Left renal cortex interstitium (tissue), 4 donors: ENCODE results near the gene SLC7A14. TPM values are rescaled to one million over a fixed set of nuclear protein-coding genes. Genes with fewer than 3 reads are reported as not detected.

Experiments
- DNase-seq, 4 donors: peaks; one replicate each; pipeline ENCODE4 v3.0.0-alpha.2; 2013; ENCODE audit warnings: low read depth in 4 of 4, low spot score in 2 of 4, missing footprints in 1 of 4
- polyA plus RNA-seq, 4 donors: library from polyadenylated mRNA; unstranded; fragments of 120-200 nt; gene quantifications; one replicate each; pipeline ENCODE4 v1.2.1, GENCODE V29; 2013; ENCODE audit not compliant: insufficient read length in 4 of 4

Gene SLC7A14
- polyA plus RNA-seq, 4 donors, result 1.7 to 2.8 (median 2.3) TPM

DNA sequence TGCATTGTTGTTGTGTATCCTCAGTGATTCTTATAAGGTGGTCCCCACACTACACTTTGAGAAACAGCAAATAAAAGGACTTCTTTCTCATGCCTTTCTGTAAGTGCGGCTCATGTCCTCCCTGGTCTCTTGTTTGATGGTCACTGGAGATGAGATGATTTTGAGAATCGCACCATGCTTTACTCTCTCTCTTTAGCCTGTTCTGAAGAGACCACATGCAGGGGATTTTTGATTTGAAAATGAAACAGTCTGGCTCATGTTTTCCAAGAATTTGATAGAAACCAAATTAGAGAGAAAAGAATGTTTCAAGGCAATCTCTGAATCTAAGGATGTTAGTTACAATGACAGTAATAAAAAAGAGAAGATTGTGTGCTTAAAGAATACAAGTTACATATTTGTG lies 149.2 kb downstream of the SLC7A14 start:
- no peak for DNase-seq

DNA sequence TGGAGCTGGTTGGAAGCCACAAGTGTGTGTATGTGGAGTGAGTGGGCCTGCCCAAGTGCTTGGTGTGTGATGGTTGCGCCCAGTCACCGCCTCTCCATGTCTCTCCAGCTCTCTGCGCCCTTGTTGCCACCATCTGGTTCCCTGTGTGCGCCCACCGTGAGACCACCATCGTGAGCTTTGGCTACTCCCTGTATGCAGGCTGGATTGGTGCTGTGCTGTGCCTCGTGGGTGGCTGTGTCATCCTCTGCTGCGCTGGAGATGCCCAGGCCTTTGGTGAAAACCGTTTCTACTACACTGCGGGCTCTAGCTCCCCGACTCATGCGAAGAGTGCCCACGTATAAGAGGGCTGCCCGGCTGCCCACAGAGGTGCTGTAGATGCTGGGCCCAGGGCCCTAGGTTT lies 153.5 kb downstream of the SLC7A14 start:
- no peak for DNase-seq

DNA sequence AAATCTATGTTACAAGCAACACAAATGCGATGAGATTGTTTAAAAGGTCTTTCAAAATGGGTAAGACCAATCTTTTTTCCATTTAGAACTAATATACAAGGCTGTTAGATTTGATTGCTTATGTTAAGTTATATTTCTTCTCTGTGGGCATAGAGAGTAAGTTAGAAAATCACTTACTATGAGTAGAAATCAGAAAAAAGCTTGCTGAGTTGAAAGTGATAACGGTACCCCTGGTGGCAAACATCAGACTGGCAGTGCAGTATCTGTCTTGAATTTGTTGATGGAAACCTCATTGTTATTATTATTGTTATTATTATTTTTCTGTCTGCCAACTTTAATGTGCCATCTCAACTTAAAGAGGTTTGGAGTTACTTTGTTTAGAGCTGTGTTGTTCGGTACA lies 154.8 kb downstream of the SLC7A14 start:
- no peak for DNase-seq

DNA sequence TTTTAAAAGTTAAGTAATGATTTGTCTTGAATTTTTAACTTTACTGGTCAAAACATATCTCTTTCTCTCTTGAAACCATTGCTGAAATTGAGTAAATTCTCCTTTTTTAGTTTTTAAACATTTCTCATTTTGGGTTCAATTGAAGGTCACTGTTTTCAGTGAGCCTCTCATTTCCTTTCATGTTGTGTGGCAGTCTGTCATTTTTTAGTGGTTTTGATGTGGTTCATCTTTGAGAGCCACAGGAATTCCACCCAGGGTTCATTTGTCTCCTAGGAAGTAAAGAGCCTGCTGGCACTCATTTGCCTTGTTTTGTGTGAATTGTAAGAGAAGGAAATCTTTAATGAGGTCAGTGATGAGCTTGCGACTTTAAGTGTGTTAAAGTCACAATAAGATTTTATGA lies 156.8 kb downstream of the SLC7A14 start:
- DNase-seq, result no peak

DNA sequence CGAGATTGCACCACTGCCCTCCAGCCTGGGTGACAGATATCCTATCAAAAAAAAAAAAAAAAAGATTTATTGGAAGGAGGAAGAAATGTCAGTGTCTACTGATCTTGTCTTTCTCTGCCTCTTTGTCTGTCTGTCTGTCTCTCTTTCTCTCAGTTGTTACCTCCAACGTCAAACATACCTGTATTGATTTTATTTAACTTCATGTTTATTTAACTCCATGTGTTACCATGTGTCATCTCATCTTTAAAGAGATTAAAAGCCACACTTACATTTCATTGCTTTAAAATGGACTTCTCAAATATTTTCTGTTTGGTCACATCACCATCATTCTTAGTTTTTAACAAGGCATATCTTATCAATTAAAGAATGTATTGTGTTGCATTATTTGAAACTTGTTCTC lies 157.8 kb downstream of the SLC7A14 start:
- DNase-seq, result no peak

DNA sequence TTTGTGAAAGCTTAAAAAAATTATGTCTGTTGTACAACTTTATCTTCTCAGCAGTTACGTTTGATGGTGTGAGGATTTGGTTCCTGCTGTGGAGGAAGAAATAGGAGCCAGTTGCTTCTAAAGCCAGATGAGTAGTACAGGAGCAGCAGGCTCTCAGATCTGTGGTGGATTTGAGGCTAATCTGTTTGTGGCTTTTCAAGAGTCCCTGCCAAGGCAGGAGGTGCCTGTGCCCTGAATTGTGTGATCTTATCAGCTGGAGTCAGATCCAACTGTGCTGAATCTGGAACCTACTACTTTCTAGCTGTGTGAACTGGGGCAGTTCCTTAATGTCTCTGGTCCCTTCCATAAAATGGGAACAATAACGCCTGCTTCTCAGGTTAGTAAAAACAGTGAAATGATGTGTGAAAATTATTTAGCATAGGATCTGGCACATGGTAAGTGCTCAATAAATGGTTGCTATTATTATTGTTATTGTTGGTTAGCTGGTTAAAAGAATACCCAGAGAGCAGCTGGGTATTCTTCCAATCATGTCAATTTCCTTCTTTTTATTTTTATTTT lies 159.6 kb downstream of the SLC7A14 start:
- no peak for DNase-seq

DNA sequence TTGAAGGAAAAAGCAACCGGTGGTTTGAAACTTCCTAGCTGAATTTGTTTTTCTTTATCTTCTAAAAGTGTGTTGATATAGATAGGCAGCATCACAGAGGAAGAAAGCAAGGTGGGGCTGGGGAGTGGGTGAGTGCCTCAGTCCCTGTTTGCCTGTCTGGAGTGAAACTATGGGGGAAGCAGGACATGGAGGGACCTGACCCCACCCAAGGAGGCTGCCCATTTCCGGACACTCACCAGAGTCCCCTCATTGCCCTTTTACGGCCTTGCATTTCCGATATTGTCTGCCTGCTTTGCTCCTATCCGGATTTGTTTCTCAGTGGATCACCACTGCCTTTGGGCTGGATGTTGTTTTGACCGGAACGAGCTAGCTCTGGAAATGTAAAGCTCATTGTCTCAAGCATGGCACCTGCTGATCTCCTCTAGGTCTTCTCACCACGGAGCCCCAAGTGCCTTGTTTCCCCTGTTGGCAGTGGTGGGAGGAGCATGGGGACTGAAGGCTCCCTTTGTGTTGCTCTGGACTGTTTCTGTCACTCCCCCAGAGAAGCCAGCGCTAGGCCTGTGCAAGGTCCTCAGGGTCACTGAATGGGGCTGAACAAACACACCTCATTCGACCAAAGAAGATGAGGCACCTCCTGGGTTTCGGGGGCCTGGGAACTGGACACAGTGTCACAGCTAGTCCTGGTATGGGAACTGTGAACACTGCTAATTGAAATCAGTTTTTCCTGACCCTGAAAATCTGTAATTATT lies 160.2 kb downstream of the SLC7A14 start:
- no peak for DNase-seq

DNA sequence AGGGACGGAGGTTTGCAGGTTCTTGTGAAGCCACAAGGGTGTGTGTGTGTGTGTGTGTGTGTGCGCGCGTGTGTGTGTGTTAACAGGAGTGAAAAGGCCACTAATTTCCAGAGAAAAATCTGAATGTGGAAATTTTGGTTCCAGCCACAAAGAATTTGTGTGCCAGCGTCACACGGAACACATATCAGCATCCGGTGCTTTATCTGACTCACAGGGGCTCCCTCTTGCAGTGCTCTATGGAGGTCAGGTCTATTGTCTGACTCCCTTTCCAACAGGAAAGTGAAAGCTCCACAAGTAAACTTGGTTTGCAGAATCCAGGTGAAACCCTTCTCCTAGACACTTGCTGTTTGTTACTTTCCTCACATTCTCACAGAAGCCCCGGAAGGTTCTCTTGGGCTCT lies 161.0 kb downstream of the SLC7A14 start:
- DNase-seq, result no peak

DNA sequence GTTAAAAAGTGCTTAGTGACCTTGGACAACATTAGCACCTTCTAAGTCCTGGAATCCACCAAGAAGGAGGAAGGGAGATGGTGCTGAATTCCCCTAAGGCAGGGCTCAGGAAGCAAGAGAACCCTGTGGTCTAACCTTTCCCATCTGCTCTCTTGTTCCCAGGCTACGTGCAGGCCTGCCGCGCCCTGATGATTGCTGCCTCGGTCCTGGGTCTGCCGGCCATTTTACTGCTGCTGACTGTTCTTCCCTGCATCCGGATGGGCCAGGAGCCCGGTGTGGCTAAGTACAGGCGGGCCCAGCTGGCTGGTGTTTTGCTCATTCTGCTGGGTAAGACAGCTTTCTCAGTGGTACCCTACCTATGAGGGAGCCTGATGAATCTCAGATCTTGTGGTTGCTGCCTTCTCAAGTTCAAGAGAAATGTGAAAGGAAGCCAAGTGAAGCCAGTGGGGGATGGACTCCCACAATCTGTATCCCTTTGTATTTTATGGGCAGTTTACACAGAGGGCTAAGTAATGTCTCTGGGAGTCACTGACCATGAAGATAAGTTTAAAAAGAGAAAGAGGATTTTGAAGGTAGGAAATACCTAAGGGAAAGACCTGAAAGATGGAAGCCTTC lies 162.8 kb downstream of the SLC7A14 start:
- no peak for DNase-seq

DNA sequence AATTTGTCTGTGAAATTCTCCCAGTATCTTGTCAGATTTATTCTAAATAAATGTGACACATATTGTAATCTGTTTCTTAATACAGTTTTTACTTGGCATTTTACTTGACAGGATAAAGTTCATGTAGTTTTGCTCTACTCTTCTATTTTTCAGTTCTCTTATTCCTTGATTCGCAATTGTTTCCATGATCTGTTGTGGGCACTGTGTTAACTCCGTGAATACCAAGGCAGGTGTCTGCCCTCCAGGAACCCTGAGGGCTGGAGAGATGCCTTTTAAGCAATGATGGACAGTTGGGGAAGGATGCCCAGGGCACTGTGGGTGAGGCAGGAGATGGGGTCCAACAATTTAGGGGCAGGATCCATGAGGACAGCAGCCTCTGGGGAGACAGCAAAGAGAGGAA lies 164.1 kb downstream of the SLC7A14 start:
- DNase-seq, result no peak

DNA sequence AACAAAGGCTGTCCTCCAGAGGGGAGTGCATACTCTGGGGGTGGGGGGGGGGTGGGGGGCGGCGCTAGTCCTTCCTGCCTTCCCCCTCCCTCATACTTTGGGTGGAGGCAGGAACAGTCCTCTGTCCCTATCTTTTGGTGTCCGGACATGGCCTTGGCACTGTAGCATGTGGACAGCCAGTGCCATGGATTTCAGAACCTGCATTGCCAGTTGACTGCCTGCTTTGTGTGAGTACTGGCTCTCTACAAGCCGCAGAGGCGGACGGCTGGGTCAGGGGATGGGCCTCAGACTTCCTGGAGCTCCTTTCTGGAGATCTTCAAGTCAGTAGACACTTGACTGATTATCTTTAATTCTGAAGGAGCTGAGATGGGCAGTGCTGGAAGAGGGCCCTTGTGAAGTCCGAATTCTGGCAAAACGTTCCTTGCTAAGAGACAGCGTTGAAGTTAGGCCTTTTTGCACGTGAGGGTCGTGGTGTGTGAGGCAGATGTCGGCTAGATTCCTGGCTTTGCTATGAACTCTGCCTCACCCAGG lies 164.7 kb downstream of the SLC7A14 start:
- no peak for DNase-seq

DNA sequence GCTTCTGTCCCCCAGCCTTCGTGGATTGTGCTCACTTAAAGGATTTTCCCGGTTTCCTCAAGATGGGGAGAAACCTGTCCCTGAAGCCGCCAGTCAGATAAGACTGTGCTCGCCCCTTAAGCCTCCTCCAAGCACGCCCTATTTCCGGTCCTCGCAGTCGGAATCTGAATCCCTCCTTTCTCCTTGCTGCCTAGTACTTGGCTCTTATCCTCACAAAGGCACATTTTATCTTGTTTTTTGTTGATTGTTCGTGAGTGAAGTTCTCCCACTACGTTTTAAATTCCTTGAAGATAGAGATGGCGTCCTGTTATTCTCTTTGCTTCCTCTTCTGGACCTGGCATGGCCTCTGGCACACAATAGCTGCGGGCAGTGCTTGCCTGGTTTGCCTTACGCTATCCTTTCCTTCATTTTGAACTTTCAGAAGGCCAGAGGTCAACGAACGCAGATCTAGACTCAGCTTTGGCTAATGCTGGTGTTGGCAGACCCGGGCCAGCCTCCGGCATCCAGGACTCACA lies 165.5 kb downstream of the SLC7A14 start:
- no peak for DNase-seq

DNA sequence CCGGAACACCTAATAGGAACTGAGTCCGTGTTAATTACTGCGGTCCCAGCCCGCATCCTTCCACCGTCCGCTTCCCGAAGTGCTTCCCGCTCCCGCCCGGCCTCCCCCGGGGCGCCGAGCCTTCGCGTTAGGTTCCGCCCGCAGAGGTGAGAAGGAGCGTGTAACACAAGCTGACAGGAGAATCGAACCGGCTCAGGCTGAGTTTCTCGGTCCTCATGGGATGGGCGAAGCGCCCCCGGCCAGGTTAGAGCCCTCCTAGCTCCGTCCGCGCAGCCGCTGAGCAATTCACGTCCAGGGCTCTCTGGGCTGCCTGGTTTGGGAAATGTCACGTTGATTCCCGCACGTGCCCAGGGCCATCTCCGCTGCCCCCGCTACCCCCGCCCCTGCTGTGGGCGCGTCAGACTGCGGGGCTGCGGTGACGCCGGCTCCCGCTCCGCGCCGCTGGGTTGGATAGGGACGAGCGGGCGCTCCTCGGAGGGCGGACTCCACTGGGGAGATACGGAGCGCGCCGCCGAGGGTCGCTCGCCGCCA lies 166.3 kb downstream of the SLC7A14 start:
- no peak for DNase-seq

DNA sequence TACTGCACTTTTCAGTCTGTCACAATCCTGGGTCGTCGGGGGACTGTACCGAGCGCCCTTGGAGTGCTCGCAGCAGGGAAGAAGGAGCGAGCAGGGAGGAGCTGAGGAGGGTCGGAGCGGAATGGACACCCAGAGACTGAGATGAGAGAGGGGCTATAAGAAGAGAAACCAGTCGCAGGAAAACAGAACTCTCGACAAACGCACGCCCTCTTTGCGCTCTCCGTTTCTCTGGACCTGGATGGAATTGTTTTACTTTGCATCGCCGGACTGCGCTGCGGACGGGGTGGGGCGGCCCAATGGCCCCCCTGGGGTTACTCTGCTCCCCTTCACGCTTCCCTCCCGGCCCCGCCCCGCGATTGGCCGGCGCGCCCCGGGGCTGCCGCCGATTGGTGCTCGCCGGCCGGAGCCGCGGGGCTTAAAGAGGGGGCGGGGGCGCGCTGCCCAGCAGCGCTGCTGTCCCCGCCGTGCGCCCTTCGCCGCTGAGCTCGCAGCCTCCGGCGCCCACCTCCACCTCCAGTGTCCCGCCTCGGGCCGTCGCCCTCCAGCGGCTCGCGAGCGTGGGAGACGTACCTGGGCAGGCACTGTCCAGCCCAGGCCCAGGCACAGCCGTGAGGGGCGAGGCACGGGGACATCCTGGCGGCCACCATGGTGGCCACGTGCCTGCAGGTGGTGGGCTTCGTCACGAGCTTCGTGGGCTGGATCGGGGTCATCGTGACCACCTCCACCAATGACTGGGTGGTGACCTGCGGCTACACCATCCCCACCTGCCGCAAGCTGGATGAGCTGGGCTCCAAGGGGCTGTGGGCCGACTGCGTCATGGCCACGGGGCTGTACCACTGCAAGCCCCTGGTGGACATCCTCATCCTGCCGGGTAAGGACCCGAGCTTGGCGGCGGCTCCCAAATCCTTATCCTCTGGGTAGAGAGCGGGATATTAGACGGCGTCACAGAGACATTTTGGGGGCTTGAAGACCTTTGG lies 167.2 kb downstream of the SLC7A14 start, which contains the start of gene CLDN11:
Gene CLDN11, plus strand, starts transcription at position 447 of the 977 bp plus-strand sequence. Its CDS starts 199 bp downstream, at position 646.
- peak in 1 of 4 donors; percentile 68 for DNase-seq

DNA sequence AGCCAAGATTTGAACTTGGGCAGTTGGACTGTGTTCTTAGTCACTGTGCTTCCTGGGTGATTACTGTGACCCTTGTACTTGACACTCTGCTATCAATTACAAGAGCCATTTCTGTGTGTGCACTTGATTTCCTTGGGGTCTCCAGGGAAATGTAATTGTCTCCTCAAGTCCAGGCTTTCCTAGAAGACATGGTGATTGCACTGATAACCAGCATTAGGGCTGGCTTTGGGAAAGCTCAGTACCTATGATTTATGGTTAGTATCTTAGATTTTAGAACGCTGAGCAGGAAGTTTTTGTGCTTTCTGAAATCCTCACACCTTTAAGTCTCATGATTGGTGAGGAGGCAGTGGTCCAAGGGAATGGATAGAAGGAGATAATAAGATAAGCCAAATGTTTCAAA lies 168.8 kb downstream of the SLC7A14 start:
- no peak for DNase-seq

DNA sequence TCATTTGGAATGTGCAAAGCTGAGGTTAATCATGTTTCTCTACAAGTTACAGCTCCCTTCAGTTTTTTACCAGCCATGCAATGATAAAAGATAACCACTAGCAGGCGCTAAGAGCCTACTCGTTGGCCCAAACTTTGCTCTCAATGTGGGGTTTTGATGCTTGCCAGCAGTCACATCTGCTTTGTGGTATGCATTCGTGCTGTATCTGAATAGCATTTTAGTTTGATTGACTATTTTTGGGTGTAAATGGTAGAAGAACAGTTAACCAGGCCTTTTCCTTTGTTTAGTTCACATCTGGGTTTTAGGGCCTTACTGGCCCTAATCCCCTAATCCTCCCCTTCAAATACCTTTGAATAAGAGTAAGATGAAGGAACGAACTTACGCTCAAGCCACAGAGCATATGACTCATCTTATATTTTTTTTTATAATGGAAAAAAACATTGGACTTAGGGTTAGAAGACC lies 171.6 kb downstream of the SLC7A14 start:
- peak in 1 of 4 donors; percentile 74 for DNase-seq

DNA sequence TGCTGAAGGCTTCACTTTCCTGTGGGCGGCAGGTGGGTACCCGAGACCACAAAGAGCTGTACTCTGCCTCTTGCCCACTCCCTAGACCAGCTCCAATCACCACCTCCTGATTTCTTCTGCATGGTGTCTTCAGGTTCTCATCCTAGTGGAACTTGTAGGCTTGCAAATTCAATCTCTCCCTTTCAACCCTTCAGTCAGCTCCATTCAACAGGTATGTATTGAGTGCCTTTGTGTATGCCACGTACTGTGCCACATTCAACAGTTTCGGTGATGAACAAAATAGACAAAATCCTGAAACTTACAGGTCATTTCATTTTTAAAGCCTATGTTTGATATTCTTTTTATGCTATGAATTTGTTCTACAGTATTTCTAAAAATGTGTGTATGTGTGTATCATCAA lies 172.6 kb downstream of the SLC7A14 start:
- no peak for DNase-seq

DNA sequence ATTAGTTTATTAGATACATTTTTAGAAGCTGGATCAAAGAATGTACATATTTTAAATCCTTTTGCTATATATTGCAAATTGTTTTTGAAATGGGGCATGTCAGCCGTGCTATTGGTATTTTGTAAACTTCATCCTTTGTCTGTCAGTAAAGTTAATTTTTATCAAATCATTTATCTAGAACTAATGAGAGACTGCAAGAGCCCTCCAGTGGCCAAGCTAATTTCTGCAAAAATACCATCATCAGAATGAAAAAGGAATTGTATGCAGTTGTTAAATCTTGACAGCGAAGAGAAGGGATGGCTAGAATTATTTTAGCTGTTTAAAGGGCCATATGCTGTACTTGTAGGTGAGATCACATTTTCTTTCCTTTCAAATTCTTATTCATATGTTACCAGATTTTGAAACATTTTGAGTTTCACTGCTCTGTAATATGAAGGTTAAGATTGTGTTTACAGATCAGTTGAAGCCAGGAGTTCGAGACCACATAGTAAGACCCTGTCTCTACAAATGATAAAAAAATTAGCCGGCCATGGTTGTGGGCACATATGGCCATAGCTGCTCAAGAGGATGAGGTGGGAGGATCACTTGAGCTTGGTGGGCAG lies 175.3 kb downstream of the SLC7A14 start:
- no peak for DNase-seq
